Melanocyte of skin (primary cell): ENCODE results near the gene ST8SIA1. TPM values are rescaled to one million over a fixed set of nuclear protein-coding genes. Genes with fewer than 3 reads are reported as not detected.

ENCODE experiments used
- total RNA-seq, 2 donors: library from RNA; depleted of rRNA; stranded (reverse); fragments of >200 nt; gene quantifications; 2 replicates each; pipeline ENCODE4 v1.2.3, GENCODE V29; 2012

ST8SIA1 gene
- 10 to 100 TPM in 1 of 2 donors, 1 to 10 TPM in 1; 4.8 to 13.3 TPM for total RNA-seq

GRCh38 chr12:22334410-22335100 is at the start of gene ST8SIA1:
ST8SIA1 (minus strand) TSS chr12:22334707; CDS start chr12:22334232, 475 bp downstream.

Other genes with a start within 250 kb of the ST8SIA1 start
- gene C2CD5, start 209.8 kb upstream of the ST8SIA1 start, total RNA-seq, result 10 to 100 TPM; 13.8 to 15.7 TPM